ENCODE results near the gene CUL3.

GRCh38 chr2:224466304-224466895 lies 118.8 kb downstream of the CUL3 start:
- TF ChIP-seq CTCF (IDR thresholded peaks at IDR 0.05) (no peak), EZH2phosphoT487 (IDR thresholded peaks at IDR 0.05) (no peak)

Measured in neural progenitor cell (in vitro differentiated cells).